MCF 10A (cell line): ENCODE data around the gene DPP9. TPM values are rescaled to one million over a fixed set of nuclear protein-coding genes. Genes with fewer than 3 reads are reported as not detected.

ENCODE experiments used
- BruUV-seq: library from RNA; stranded (reverse); fragments of 400-500 nt; replicated peaks from 2 replicates; lab custom pipeline; 2021; lab: Mats Ljungman, UMichigan
- CTCF ChIA-PET: fragments of 300-600 bp; sonication (Branson Sonifier 250); formaldehyde crosslinking; extraction: SDS; loops from one replicate; lab custom pipeline; 2021; ENCODE audit warnings: antibody characterized with exemption, inconsistent platforms; lab: Yijun Ruan, JAX
- POLR2A ChIA-PET: fragments of 300-600, 350-650 bp; sonication (Branson Sonifier 250); formaldehyde crosslinking; extraction: SDS; loops from one replicate; lab custom pipeline; 2020; ENCODE audit warnings: antibody characterized with exemption, inconsistent platforms; lab: Yijun Ruan, JAX
- DNase-seq: peaks from one replicate; pipeline ENCODE4 v3.0.0-alpha.2; 2018; ENCODE audit not compliant: unreplicated experiment
- H3K27ac Mint-ChIP-seq: one replicate; pipeline ENCODE4 v1.8.0; 2022; ENCODE audit warnings: mild to moderate bottlenecking, low read depth, mixed read lengths; ENCODE audit not compliant: unreplicated experiment
- H3K27me3 Mint-ChIP-seq: one replicate; pipeline ENCODE4 v1.8.0; 2022; ENCODE audit warnings: mixed read lengths; ENCODE audit not compliant: insufficient read depth, unreplicated experiment
- H3K36me3 Mint-ChIP-seq: one replicate; pipeline ENCODE4 v1.8.0; 2022; ENCODE audit warnings: mild to moderate bottlenecking, moderate library complexity, mixed read lengths; ENCODE audit not compliant: insufficient read depth, unreplicated experiment
- H3K4me1 Mint-ChIP-seq: one replicate; pipeline ENCODE4 v1.8.0; 2022; ENCODE audit warnings: mixed read lengths; ENCODE audit not compliant: insufficient read depth, unreplicated experiment
- H3K4me3 Mint-ChIP-seq: one replicate; pipeline ENCODE4 v1.8.0; 2022; ENCODE audit warnings: mild to moderate bottlenecking, moderate library complexity, mixed read lengths; ENCODE audit not compliant: unreplicated experiment
- H3K9me3 Mint-ChIP-seq: one replicate; pipeline ENCODE4 v1.8.0; 2022; ENCODE audit warnings: mixed read lengths; ENCODE audit not compliant: unreplicated experiment
- CTCF ChIP-seq: fragments of 200-600 bp; IDR thresholded peaks from one replicate; pipeline ENCODE4 v1.8.0; 2022; ENCODE audit warnings: antibody characterized with exemption, mild to moderate bottlenecking; ENCODE audit not compliant: unreplicated experiment
- intact Hi-C: fragments of 100-400 bp; cut with micrococcal nuclease; formaldehyde crosslinking; loops from 2 replicates; pipeline ENCODE4 v1.14.1; 2022
- microRNA-seq: library from miRNA; unstranded; fragments of <30 nt; microRNA quantifications from one replicate; pipeline ENCODE4 v1.2.0, GENCODE V29; 2022
- total RNA-seq: library from RNA; stranded (reverse); gene quantifications from 2 replicates; pipeline ENCODE4 v1.2.3, GENCODE V29; 2022

The DPP9 gene
- total RNA-seq, 1 experiment from 2014 or later = 90.6 TPM

- H3K4me3 Mint-ChIP-seq = peak overlapping the region; percentile 25
- no peaks in the 10 kb centered on the region for H3K36me3 Mint-ChIP-seq
- no peaks in the 10 kb centered on the region for H3K9me3 Mint-ChIP-seq
- TF ChIP-seq CTCF = no peak
- intact Hi-C loops = loop anchor here (1.0 kb wide), 1 partner anchor 59 kb away; no protein-coding TSS in a partner anchor
- H3K27me3 Mint-ChIP-seq = no peaks in the 10 kb centered on the region
- BruUV-seq = no TSS peak
- peaks cover 23% of the 10 kb centered on the region for H3K4me1 Mint-ChIP-seq
- ChIA-PET CTCF (interaction anchor here (0.5 to 2.6 kb wide), 26 partner anchors 8 to 538 kb away, joined by 3 to 57 read pairs (median 5); partner anchors contain the start of genes DPP9 and SEMA6B), POLR2A (interaction anchor here (0.6 to 1.5 kb wide), 5 partner anchors 43 to 79 kb away, joined by 3 to 5 read pairs (median 3); no protein-coding TSS in a partner anchor)
- H3K27ac Mint-ChIP-seq = no peak overlapping the region
- DNase-seq = no peak
Observed at GRCh38 chr19:4635754-4636116, 87.9 kb downstream of the DPP9 start.

GRCh38 chr19:4633140-4633967, 90.3 kb downstream of the DPP9 start:
- peak; percentile 86 for TF ChIP-seq CTCF
- CTCF ChIA-PET = interaction anchor here (0.5 to 3.6 kb wide), 25 partner anchors 11 to 1388 kb away, joined by 3 to 47 read pairs (median 4); partner anchors contain the start of gene SEMA6B
- no peak overlapping the region for H3K4me3 Mint-ChIP-seq
- H3K27ac Mint-ChIP-seq = no peak overlapping the region
- H3K36me3 Mint-ChIP-seq = no peaks in the 10 kb centered on the region
- BruUV-seq = no TSS peak
- no peaks in the 10 kb centered on the region for H3K27me3 Mint-ChIP-seq
- DNase-seq = peak; percentile 79
- POLR2A ChIA-PET = interaction anchor here (1.0 to 2.5 kb wide), 4 partner anchors 40 to 65 kb away, joined by 3 to 9 read pairs (median 4); no protein-coding TSS in a partner anchor
- intact Hi-C loops = no loop called here
- peaks cover 18% of the 10 kb centered on the region for H3K4me1 Mint-ChIP-seq
- H3K9me3 Mint-ChIP-seq = no peaks in the 10 kb centered on the region

Small RNAs within 50 kb of the gene (microRNA-seq; reads per million reads assigned to microRNA genes)
- 2.1 reads per million, percentile 15 among the genes with 10 or more reads in this experiment for gene MIR7-3

Other genes with a start within 250 kb of the DPP9 start
- 1.4 and 1.8 TPM in 2 replicates for gene PLIN4, start 205.4 kb downstream of the DPP9 start, total RNA-seq
- gene PLIN5, start 188.6 kb downstream of the DPP9 start, total RNA-seq = not detected in 2 replicates
- gene LRG1, start 183.8 kb downstream of the DPP9 start, total RNA-seq = 0.33 and 0.56 TPM in 2 replicates
- 0.20 and 0.54 TPM in 2 replicates for gene SEMA6B, start 164.2 kb downstream of the DPP9 start, total RNA-seq
- 2.7 and 3.6 TPM in 2 replicates for gene TNFAIP8L1, start 84.3 kb downstream of the DPP9 start, total RNA-seq
- gene MYDGF, start 53.5 kb downstream of the DPP9 start, total RNA-seq = 188 and 231 TPM in 2 replicates
- gene FEM1A, start 67.9 kb upstream of the DPP9 start, total RNA-seq = 13.5 and 15.4 TPM in 2 replicates
- gene TICAM1, start 107.9 kb upstream of the DPP9 start, total RNA-seq = 24.2 and 25.6 TPM in 2 replicates
- gene PLIN3, start 143.8 kb upstream of the DPP9 start, total RNA-seq = 64.3 and 71.7 TPM in 2 replicates
- not detected in 2 replicates for gene ARRDC5, start 179.1 kb upstream of the DPP9 start, total RNA-seq
- gene UHRF1, start 185.7 kb upstream of the DPP9 start, total RNA-seq = 11.2 and 16.0 TPM in 2 replicates
- 34.4 and 36.3 TPM in 2 replicates for gene KDM4B, start 245.3 kb upstream of the DPP9 start, total RNA-seq